ENCODE measurements around the gene LRRC58.

GRCh38 chr3:120382941-120383447 is 33.8 kb upstream of the LRRC58 start:
- TF ChIP-seq, protein P1, sequence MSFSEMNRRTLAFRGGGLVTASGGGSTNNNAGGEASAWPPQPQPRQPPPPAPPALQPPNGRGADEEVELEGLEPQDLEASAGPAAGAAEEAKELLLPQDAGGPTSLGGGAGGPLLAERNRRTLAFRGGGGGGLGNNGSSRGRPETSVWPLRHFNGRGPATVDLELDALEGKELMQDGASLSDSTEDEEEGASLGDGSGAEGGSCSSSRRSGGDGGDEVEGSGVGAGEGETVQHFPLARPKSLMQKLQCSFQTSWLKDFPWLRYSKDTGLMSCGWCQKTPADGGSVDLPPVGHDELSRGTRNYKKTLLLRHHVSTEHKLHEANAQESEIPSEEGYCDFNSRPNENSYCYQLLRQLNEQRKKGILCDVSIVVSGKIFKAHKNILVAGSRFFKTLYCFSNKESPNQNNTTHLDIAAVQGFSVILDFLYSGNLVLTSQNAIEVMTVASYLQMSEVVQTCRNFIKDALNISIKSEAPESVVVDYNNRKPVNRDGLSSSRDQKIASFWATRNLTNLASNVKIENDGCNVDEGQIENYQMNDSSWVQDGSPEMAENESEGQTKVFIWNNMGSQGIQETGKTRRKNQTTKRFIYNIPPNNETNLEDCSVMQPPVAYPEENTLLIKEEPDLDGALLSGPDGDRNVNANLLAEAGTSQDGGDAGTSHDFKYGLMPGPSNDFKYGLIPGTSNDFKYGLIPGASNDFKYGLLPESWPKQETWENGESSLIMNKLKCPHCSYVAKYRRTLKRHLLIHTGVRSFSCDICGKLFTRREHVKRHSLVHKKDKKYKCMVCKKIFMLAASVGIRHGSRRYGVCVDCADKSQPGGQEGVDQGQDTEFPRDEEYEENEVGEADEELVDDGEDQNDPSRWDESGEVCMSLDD (CRISPR knock-in tag; IDR thresholded peaks at IDR 0.05; ENCODE audit: borderline replicate concordance), result no peak
- TF ChIP-seq STAT5B (CRISPR knock-in tag; IDR thresholded peaks at IDR 0.05) (no peak), KLF16 (CRISPR knock-in tag; IDR thresholded peaks at IDR 0.05) (no peak), TFE3 (CRISPR knock-in tag; IDR thresholded peaks at IDR 0.05) (no peak), ZNF501 (CRISPR knock-in tag; IDR thresholded peaks at IDR 0.05) (no peak), ZNF724P (CRISPR knock-in tag; IDR thresholded peaks at IDR 0.05; ENCODE audit: borderline replicate concordance) (no peak), USF2 (IDR thresholded peaks at IDR 0.05; ENCODE audit: low read depth, low read length) (no peak), USF2 (CRISPR knock-in tag; IDR thresholded peaks at IDR 0.05; ENCODE audit: borderline replicate concordance) (no peak)

All from HepG2 (cell line).